Measurements from ENCODE around the gene CCL22.
"Not testable (repeated sequence)": the region's sequence is repeated elsewhere in the genome, so short reads cannot be mapped to it uniquely, and the experiment has no call there.

Gene CCL22

GRCh38 chr16:57348327-57348726 lies 10.3 kb upstream of the CCL22 start:
- DNase-seq = no peak

GRCh38 chr16:57349212-57350031 lies 9.2 kb upstream of the CCL22 start:
- DNase-seq = peak; percentile 3

GRCh38 chr16:57352636-57353047 lies 5.9 kb upstream of the CCL22 start:
- DNase-seq = no peak

GRCh38 chr16:57354311-57354710 lies 4.3 kb upstream of the CCL22 start:
- DNase-seq = no peak

- no peak for DNase-seq
These were observed 2.6 kb upstream of the CCL22 start for GRCh38 chr16:57355898-57356414.

GRCh38 chr16:57356547-57356946 lies 2.0 kb upstream of the CCL22 start:
- no peak for DNase-seq

GRCh38 chr16:57357330-57358085 lies 1.1 kb upstream of the CCL22 start:
- DNase-seq = no peak

- DNase-seq = no peak
These were observed 530 bp upstream of the CCL22 start for GRCh38 chr16:57358086-57358420.

- no peak for DNase-seq
These were observed 1.8 kb downstream of the CCL22 start for GRCh38 chr16:57360321-57360935.

- no peak for DNase-seq
These were observed 2.8 kb downstream of the CCL22 start for GRCh38 chr16:57361404-57361803.

- no peak for DNase-seq
These were observed 5.6 kb downstream of the CCL22 start for GRCh38 chr16:57364143-57364542.

- no peak for DNase-seq
These were observed 8.0 kb downstream of the CCL22 start for GRCh38 chr16:57366544-57367040.

- no peak for DNase-seq
These were observed 8.7 kb downstream of the CCL22 start for GRCh38 chr16:57367116-57367752.

GRCh38 chr16:57371494-57372371 lies 13.2 kb downstream of the CCL22 start:
- DNase-seq = no peak

- DNase-seq = no peak
These were observed 14.0 kb downstream of the CCL22 start, which contains the start of gene CX3CL1 for GRCh38 chr16:57372372-57373116. Gene CX3CL1, plus strand, starts transcription at chr16:57372490. Its CDS starts 79 bp downstream, at chr16:57372569.

- DNase-seq = no peak
These were observed 14.7 kb downstream of the CCL22 start for GRCh38 chr16:57373117-57373947.

GRCh38 chr16:57374067-57374534 lies 15.5 kb downstream of the CCL22 start:
- no peak for DNase-seq

- DNase-seq = not testable (repeated sequence)
These were observed 16.4 kb downstream of the CCL22 start for GRCh38 chr16:57374925-57375465.

- DNase-seq = no peak
These were observed 17.8 kb downstream of the CCL22 start for GRCh38 chr16:57376313-57376818.

Measured in CD4-positive, alpha-beta T cell treated with Interleukin-6 for 4 hours (primary cell).